Gastrocnemius medialis (tissue), 4 donors: ENCODE measurements around the gene PAQR7. TPM values are rescaled to one million over a fixed set of nuclear protein-coding genes. Genes with fewer than 3 reads are reported as not detected.
"Not testable (repeated sequence)": the region's sequence is repeated elsewhere in the genome, so short reads cannot be mapped to it uniquely, and the experiment has no call there.

Experiments used
- ATAC-seq, 2 donors: fragments of 150-250 bp; one replicate each; pipeline ENCODE4 v1.9.1; 2016
- DNase-seq, 2 donors: peaks; one replicate each; pipeline ENCODE4 v3.0.0-alpha.2; 2019
- H3K27ac ChIP-seq, 4 donors: fragments of 200-600 bp; sonication (generic); 1 replicate in 1 of 4; 2 replicates in 3 of 4; pipeline ENCODE4 v1.5.1; 2016 to 2018; ENCODE audit warnings: mild to moderate bottlenecking in 2 of 4, moderate library complexity in 1 of 4
- H3K27me3 ChIP-seq, 3 donors: fragments of 200-600 bp; sonication (generic) in 2 of 3; 1 replicate in 1 of 3; 2 replicates in 2 of 3; pipeline versions ENCODE4 v1.5.1 to v1.6.0; 2016 to 2019; ENCODE audit warnings: mild to moderate bottlenecking in 1 of 3, moderate library complexity in 1 of 3
- H3K36me3 ChIP-seq, 2 donors: fragments of 200-600 bp; sonication (generic) in 1 of 2; one replicate each; pipeline ENCODE4 v1.5.1; 2017 to 2018
- H3K4me1 ChIP-seq, 2 donors: fragments of 200-600 bp; sonication (generic) in 1 of 2; one replicate each; pipeline ENCODE4 v1.5.1; 2016 to 2017; ENCODE audit warnings: mild to moderate bottlenecking in 2 of 2
- H3K4me3 ChIP-seq, 4 donors: fragments of 200-600 bp; sonication (generic) in 3 of 4; 1 replicate in 1 of 4; 2 replicates in 3 of 4; pipeline ENCODE4 v1.5.1; 2016 to 2019; ENCODE audit warnings: mild to moderate bottlenecking in 2 of 4
- H3K9me3 ChIP-seq, 3 donors: fragments of 200-600 bp; sonication (generic) in 2 of 3; 1 replicate in 1 of 3; 2 replicates in 2 of 3; pipeline ENCODE4 v1.5.1; 2016 to 2019
- CTCF ChIP-seq, 5 experiments: fragments of 450-650 bp in 3 of 5; fragments of 200-600 bp in 2 of 5; sonication (generic) in 2 of 5; IDR thresholded peaks in 4 of 5; conservative IDR thresholded peaks in 1 of 5; 1 replicate in 4 of 5; 2 replicates in 1 of 5; pipeline ENCODE4 v1.5.1; 2016 to 2019; ENCODE audit warnings: antibody characterized with exemption in 5 of 5, mild to moderate bottlenecking in 3 of 5, moderate library complexity in 3 of 5
- POLR2A ChIP-seq, 2 donors: fragments of 450-650 bp; IDR thresholded peaks; one replicate each; pipeline ENCODE4 v1.6.1; 2017; ENCODE audit warnings: antibody characterized with exemption in 2 of 2, mild to moderate bottlenecking in 2 of 2, moderate library complexity in 2 of 2
- in situ Hi-C, 4 donors: fragments of 200-750 bp; cut with MboI; loops; one replicate each; pipeline versions ENCODE4 v1.15.0 to v1.8.0; 2017; ENCODE audit warnings: low sequenced_read_pairs in 4 of 4
- intact Hi-C: fragments of 100-400 bp; cut with DNase I; formaldehyde crosslinking; loops from one replicate; pipeline ENCODE4 v1.15.1; 2023; ENCODE audit warnings: low total_unique reads
- total RNA-seq, 4 donors: library from RNA; depleted of rRNA; stranded (reverse); fragments of >200 nt; gene quantifications; one replicate each; pipeline versions ENCODE4 v1.1.0 to v1.2.3, GENCODE V29; 2016

The PAQR7 gene
- total RNA-seq, 4 donors from 2014 or later = 1.4 to 3.7 (median 2.1) TPM

DNA sequence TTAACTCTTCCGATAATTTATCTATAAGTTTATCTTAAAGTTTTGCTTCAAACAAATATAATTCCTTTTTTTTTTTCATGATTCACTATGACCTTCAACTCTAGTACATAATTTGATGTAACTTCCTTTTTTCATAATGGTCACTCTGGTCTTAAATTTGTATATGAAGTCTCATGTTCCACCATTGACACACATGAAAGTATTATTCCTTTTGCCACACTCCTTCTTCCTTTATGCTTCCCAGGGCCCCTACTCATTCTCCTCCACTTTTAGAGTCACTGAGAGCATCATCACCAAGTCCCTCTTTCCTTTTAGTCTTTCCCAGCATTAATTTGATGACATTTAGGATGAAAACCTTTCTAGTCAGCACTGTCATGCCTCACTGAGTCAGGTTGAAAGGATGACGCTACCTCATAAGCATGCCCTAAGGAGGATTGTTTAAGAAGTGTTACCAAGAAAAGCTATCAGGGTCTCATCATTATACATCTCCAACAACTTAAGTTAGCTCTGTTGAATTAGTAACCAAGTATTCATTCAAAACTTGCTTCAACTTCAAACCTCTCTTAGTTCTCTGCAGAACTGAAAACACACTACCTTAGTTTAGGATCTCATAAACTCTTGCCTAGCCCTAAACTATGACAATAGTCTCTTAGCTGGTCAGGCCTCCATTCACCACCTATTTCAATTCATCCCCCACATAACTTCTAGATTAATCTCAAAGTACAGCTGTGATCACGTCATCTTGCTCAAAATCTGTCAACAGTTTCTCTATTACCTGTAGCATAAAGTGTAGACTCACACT lies 30.8 kb downstream of the PAQR7 start:
- H3K27ac ChIP-seq = no peak overlapping the region
- intact Hi-C loops (no loop called here), in situ Hi-C loops (no loop called here)
- no peaks in the 10 kb centered on the region for H3K36me3 ChIP-seq
- peaks cover 0 to 3% of the 10 kb centered on the region in 2 donors for H3K4me1 ChIP-seq
- no peaks in the 10 kb centered on the region for H3K27me3 ChIP-seq
- ATAC-seq (no peak), DNase-seq (no peak)
- TF ChIP-seq CTCF (IDR thresholded peaks at IDR 0.05 in 4 of 5, conservative IDR thresholded peaks at IDR 0.05 in 1 of 5) (no peak), POLR2A (IDR thresholded peaks at IDR 0.05) (no peak)
- H3K9me3 ChIP-seq = no peaks in the 10 kb centered on the region
- no peak overlapping the region for H3K4me3 ChIP-seq

DNA sequence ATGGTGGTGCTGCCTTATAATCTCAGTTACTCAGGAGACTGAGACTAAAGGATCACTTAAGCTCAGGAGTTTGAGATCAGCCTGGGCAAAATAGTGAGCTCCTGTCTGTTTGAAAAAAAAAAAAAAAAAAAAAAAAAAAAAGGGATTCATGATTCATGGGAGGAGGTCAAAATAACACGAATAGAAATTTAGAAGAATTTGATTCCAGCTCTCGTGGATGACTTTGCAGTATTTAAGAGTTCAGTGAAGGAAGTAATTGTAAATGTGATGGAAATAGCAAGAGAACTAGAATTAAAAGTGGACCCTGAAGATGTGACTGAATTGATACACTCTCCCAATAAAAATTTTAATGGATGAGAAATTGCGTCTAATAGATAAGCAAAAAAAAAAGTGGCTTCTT lies 32.0 kb downstream of the PAQR7 start:
- ATAC-seq = no peak
- Histone ChIP-seq H3K27me3 (no peaks in the 10 kb centered on the region), H3K9me3 (no peaks in the 10 kb centered on the region), H3K4me3 (no peak overlapping the region), H3K4me1 (peaks cover 0 to 3% of the 10 kb centered on the region in 2 donors), H3K27ac (no peak overlapping the region), H3K36me3 (no peaks in the 10 kb centered on the region)
- intact Hi-C loops = no loop called here
- no peak for DNase-seq
- TF ChIP-seq POLR2A (IDR thresholded peaks at IDR 0.05) (no peak), CTCF (IDR thresholded peaks at IDR 0.05 in 4 of 5, conservative IDR thresholded peaks at IDR 0.05 in 1 of 5) (no peak)
- in situ Hi-C loops = no loop called here

GRCh38 chr1:25839808-25840207 lies 35.7 kb downstream of the PAQR7 start:
- H3K27ac ChIP-seq, H3K27me3 ChIP-seq, H3K36me3 ChIP-seq, intact Hi-C loops, ATAC-seq, in situ Hi-C loops, H3K4me3 ChIP-seq, H3K9me3 ChIP-seq, H3K4me1 ChIP-seq, DNase-seq: not testable (repeated sequence)

GRCh38 chr1:25837262-25837875 lies 38.1 kb downstream of the PAQR7 start:
- H3K27ac ChIP-seq = no peak overlapping the region
- intact Hi-C loops (no loop called here), in situ Hi-C loops (no loop called here)
- H3K9me3 ChIP-seq = no peaks in the 10 kb centered on the region
- DNase-seq (no peak), ATAC-seq (no peak)
- no peaks in the 10 kb centered on the region for H3K4me1 ChIP-seq
- H3K36me3 ChIP-seq = peaks cover 0 to 26% of the 10 kb centered on the region in 2 donors
- no peaks in the 10 kb centered on the region for H3K27me3 ChIP-seq
- TF ChIP-seq CTCF (IDR thresholded peaks at IDR 0.05 in 4 of 5, conservative IDR thresholded peaks at IDR 0.05 in 1 of 5) (no peak), POLR2A (IDR thresholded peaks at IDR 0.05) (no peak)
- H3K4me3 ChIP-seq = no peak overlapping the region

- DNase-seq (no peak), ATAC-seq (no peak)
- Histone ChIP-seq H3K9me3 (no peaks in the 10 kb centered on the region), H3K27ac (no peak overlapping the region), H3K27me3 (no peaks in the 10 kb centered on the region), H3K4me3 (no peak overlapping the region), H3K36me3 (peaks cover 0 to 32% of the 10 kb centered on the region in 2 donors), H3K4me1 (no peaks in the 10 kb centered on the region)
- intact Hi-C loops = no loop called here
- TF ChIP-seq POLR2A (IDR thresholded peaks at IDR 0.05) = no peak
- no peak for TF ChIP-seq CTCF (IDR thresholded peaks at IDR 0.05 in 4 of 5, conservative IDR thresholded peaks at IDR 0.05 in 1 of 5)
- in situ Hi-C loops = no loop called here
These were observed 38.8 kb downstream of the PAQR7 start for GRCh38 chr1:25836695-25837094.
